Mesendoderm (in vitro differentiated cells): ENCODE results near the gene NRM.
A peak's percentile ranks its signal among the peaks of the same experiment; 100 is the strongest.

Experiments used
- DNase-seq: peaks from one replicate; pipeline ENCODE4 v3.0.0; 2013
- H2AK5ac ChIP-seq: 2 replicates; pipeline ENCODE4 v1.6.1; 2013; ENCODE audit warnings: low read length, inconsistent platforms
- H2BK120ac ChIP-seq: 2 replicates; pipeline ENCODE4 v1.6.1; 2013; ENCODE audit warnings: low read depth, mild to moderate bottlenecking, low read length, moderate library complexity, mixed read lengths
- H2BK15ac ChIP-seq: replicated peaks from 2 replicates; pipeline ENCODE4 v1.6.1; 2013; ENCODE audit warnings: low read depth, mild to moderate bottlenecking, moderate library complexity
- H2BK5ac ChIP-seq: 2 replicates; pipeline ENCODE4 v1.6.1; 2013; ENCODE audit warnings: low read length, inconsistent platforms
- H3K18ac ChIP-seq: 2 replicates; pipeline ENCODE4 v1.6.1; 2013; ENCODE audit warnings: mild to moderate bottlenecking, low read length, mixed read lengths
- H3K23ac ChIP-seq: one replicate; pipeline ENCODE4 v1.6.1; 2013; ENCODE audit warnings: low read length
- H3K27ac ChIP-seq: 2 replicates; pipeline ENCODE4 v1.5.1; 2013; ENCODE audit warnings: low read depth, mild to moderate bottlenecking, inconsistent platforms, low read length, moderate library complexity
- H3K27me3 ChIP-seq: 2 replicates; pipeline ENCODE4 v1.6.1; 2013; ENCODE audit warnings: low read length, control low read depth, mild to moderate bottlenecking, inconsistent platforms; ENCODE audit not compliant: insufficient read depth, poor library complexity
- H3K36me3 ChIP-seq: 2 replicates; pipeline ENCODE4 v1.6.1; 2013; ENCODE audit warnings: low read length, inconsistent platforms; ENCODE audit not compliant: control insufficient read depth, insufficient read depth
- H3K4ac ChIP-seq: one replicate; pipeline ENCODE4 v1.6.1; 2013; ENCODE audit warnings: low read depth, mild to moderate bottlenecking, low read length, moderate library complexity
- H3K4me1 ChIP-seq: 2 replicates; pipeline ENCODE4 v1.6.1; 2013; ENCODE audit warnings: low read depth, low read length, inconsistent platforms; ENCODE audit not compliant: control insufficient read depth
- H3K4me2 ChIP-seq: 2 replicates; pipeline ENCODE4 v1.6.1; 2013; ENCODE audit warnings: low read length
- H3K4me3 ChIP-seq: 2 replicates; pipeline ENCODE4 v1.5.1; 2013; ENCODE audit warnings: mild to moderate bottlenecking, low read length
- H3K56ac ChIP-seq: one replicate; pipeline ENCODE4 v1.6.1; 2013; ENCODE audit warnings: low read length
- H3K79me1 ChIP-seq: 2 replicates; pipeline ENCODE4 v1.6.1; 2013; ENCODE audit warnings: low read length, inconsistent platforms
- H3K79me2 ChIP-seq: 2 replicates; pipeline ENCODE4 v1.6.1; 2013; ENCODE audit warnings: mild to moderate bottlenecking, low read length; ENCODE audit not compliant: control insufficient read depth, insufficient read depth
- H3K9ac ChIP-seq: 2 replicates; pipeline ENCODE4 v1.6.1; 2013; ENCODE audit warnings: low read length, inconsistent platforms
- H4K5ac ChIP-seq: one replicate; pipeline ENCODE4 v1.6.1; 2013; ENCODE audit warnings: low read length
- H4K8ac ChIP-seq: one replicate; pipeline ENCODE4 v1.6.1; 2013; ENCODE audit warnings: low read depth, mild to moderate bottlenecking, control low read depth, low read length, moderate library complexity
- WGBS: extraction: QIAGEN DNeasy Blood & Tissue Kit; methylation state at CpG from one replicate; pipeline ENCODE4 v1.1.7; 2013; ENCODE audit warnings: low lambda C conversion rate, missing lambda C conversion rate; ENCODE audit not compliant: insufficient coverage; ENCODE audit errors: extremely low coverage; 5-methylcytosine and 5-hydroxymethylcytosine counted together

NRM gene

GRCh38 chr6:30647242-30648116 is 43.3 kb downstream of the NRM start:
- Histone ChIP-seq H3K36me3 (peaks cover 5% of the 10 kb centered on the region), H3K27ac (peak overlapping the region; percentile 74), H2AK5ac (no peak overlapping the region), H3K4me2 (peak overlapping the region; percentile 91), H2BK5ac (no peak overlapping the region), H3K4ac (peak overlapping the region; percentile 41), H4K8ac (no peak overlapping the region), H3K23ac (peak overlapping the region; percentile 45), H3K9ac (peak overlapping the region; percentile 97), H2BK120ac (no peak overlapping the region), H3K79me2 (peaks cover 16% of the 10 kb centered on the region), H3K27me3 (no peaks in the 10 kb centered on the region), H3K56ac (peak overlapping the region; percentile 99), H3K4me3 (peak overlapping the region; percentile 91), H3K4me1 (peaks cover 2% of the 10 kb centered on the region), H2BK15ac (no peak overlapping the region), H3K18ac (peak overlapping the region; percentile 98), H3K79me1 (peaks cover 16% of the 10 kb centered on the region), H4K5ac (no peak overlapping the region)
- WGBS, result no CpG with 5 or more reads among the region's 78 CpGs
- peak; percentile 76 for DNase-seq

- no CpG with 5 or more reads among the region's 37 CpGs for WGBS
Measured at GRCh38 chr6:30646450-30647241, 44.1 kb downstream of the NRM start, which contains the start of gene C6orf136. TSS of gene C6orf136 (plus strand) at chr6:30647133. CDS start at chr6:30647232, 99 bp downstream.

DNA sequence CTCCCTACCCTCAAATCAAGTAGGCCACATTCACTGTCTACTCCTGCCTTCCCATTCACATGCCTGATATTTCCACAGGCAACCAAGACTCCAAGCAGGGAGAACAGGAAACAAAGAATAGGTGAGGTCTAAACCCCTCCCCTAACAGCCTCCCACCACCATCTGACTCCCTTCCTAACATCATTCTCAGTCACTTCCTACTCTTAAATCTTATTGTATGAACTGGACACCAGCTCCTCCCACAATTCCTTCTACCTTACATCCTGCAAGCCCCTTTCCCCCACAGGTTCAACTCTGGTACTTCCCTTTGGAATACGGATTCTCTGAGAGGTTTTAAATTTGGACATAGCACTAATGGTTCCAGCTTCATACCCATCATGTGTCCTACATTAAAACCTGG is 44.8 kb downstream of the NRM start:
- no peak overlapping the region for H3K4me3 ChIP-seq
- peaks cover 16% of the 10 kb centered on the region for H3K79me2 ChIP-seq
- no peak overlapping the region for H4K5ac ChIP-seq
- peaks cover 16% of the 10 kb centered on the region for H3K79me1 ChIP-seq
- no peak overlapping the region for H4K8ac ChIP-seq
- H2BK15ac ChIP-seq, result no peak overlapping the region
- peak overlapping the region; percentile 61 for H3K4me2 ChIP-seq
- no peak overlapping the region for H3K23ac ChIP-seq
- no peak overlapping the region for H2AK5ac ChIP-seq
- no peak overlapping the region for H2BK5ac ChIP-seq
- H3K9ac ChIP-seq, result peak overlapping the region; percentile 57
- no peak overlapping the region for H2BK120ac ChIP-seq
- H3K4me1 ChIP-seq, result peaks cover 2% of the 10 kb centered on the region
- no peak overlapping the region for H3K4ac ChIP-seq
- H3K56ac ChIP-seq, result peak overlapping the region; percentile 74
- no peak overlapping the region for H3K27ac ChIP-seq
- no peaks in the 10 kb centered on the region for H3K27me3 ChIP-seq
- no CpG with 5 or more reads among the region's 1 CpG for WGBS
- H3K36me3 ChIP-seq, result peaks cover 7% of the 10 kb centered on the region
- DNase-seq, result no peak
- no peak overlapping the region for H3K18ac ChIP-seq

More at GRCh38 chr6:30646450-30647241, 44.1 kb downstream of the NRM start, which contains the start of gene C6orf136:
- peak within 1 kb of the TSS; percentile 97 for H3K9ac ChIP-seq
- no peak within 1 kb of the TSS for H2BK120ac ChIP-seq
- H3K23ac ChIP-seq, result peak within 1 kb of the TSS; percentile 45
- H3K4me1 ChIP-seq, result peaks cover 2% of the 10 kb centered on the region
- DNase-seq, result peak; percentile 95
- no peak within 1 kb of the TSS for H2BK15ac ChIP-seq
- peak within 1 kb of the TSS; percentile 99 for H3K56ac ChIP-seq
- H3K27ac ChIP-seq, result peak within 1 kb of the TSS; percentile 74
- no peak within 1 kb of the TSS for H2BK5ac ChIP-seq
- peaks cover 16% of the 10 kb centered on the region for H3K79me1 ChIP-seq
- H3K4me2 ChIP-seq, result peak within 1 kb of the TSS; percentile 91
- H2AK5ac ChIP-seq, result no peak within 1 kb of the TSS
- H3K4ac ChIP-seq, result peak within 1 kb of the TSS; percentile 41
- H3K36me3 ChIP-seq, result peaks cover 5% of the 10 kb centered on the region
- peak within 1 kb of the TSS; percentile 91 for H3K4me3 ChIP-seq
- H3K27me3 ChIP-seq, result no peaks in the 10 kb centered on the region
- H3K79me2 ChIP-seq, result peaks cover 16% of the 10 kb centered on the region
- H3K18ac ChIP-seq, result peak within 1 kb of the TSS; percentile 98
- no peak within 1 kb of the TSS for H4K8ac ChIP-seq
- no peak within 1 kb of the TSS for H4K5ac ChIP-seq

- H3K23ac ChIP-seq, result no peak overlapping the region
- no CpG with 5 or more reads among the region's 5 CpGs for WGBS
- no peak overlapping the region for H3K56ac ChIP-seq
- H3K4ac ChIP-seq, result no peak overlapping the region
- no peak overlapping the region for H2BK5ac ChIP-seq
- no peak overlapping the region for H3K4me2 ChIP-seq
- no peak overlapping the region for H4K5ac ChIP-seq
- H3K79me1 ChIP-seq, result peaks cover 16% of the 10 kb centered on the region
- no peak overlapping the region for H2AK5ac ChIP-seq
- DNase-seq, result no peak
- no peak overlapping the region for H3K9ac ChIP-seq
- H4K8ac ChIP-seq, result no peak overlapping the region
- no peak overlapping the region for H2BK15ac ChIP-seq
- H3K79me2 ChIP-seq, result peaks cover 16% of the 10 kb centered on the region
- H3K4me1 ChIP-seq, result peaks cover 2% of the 10 kb centered on the region
- no peak overlapping the region for H3K27ac ChIP-seq
- H3K18ac ChIP-seq, result no peak overlapping the region
- no peak overlapping the region for H3K4me3 ChIP-seq
- H3K36me3 ChIP-seq, result peaks cover 7% of the 10 kb centered on the region
- no peak overlapping the region for H2BK120ac ChIP-seq
- H3K27me3 ChIP-seq, result no peaks in the 10 kb centered on the region
Measured at GRCh38 chr6:30644769-30645168, 46.0 kb downstream of the NRM start.

GRCh38 chr6:30643656-30644055 is 47.1 kb downstream of the NRM start:
- no peak overlapping the region for H3K18ac ChIP-seq
- H2AK5ac ChIP-seq, result no peak overlapping the region
- H3K4me1 ChIP-seq, result peaks cover 2% of the 10 kb centered on the region
- no peak overlapping the region for H2BK15ac ChIP-seq
- H3K79me2 ChIP-seq, result peaks cover 16% of the 10 kb centered on the region
- no peak overlapping the region for H4K5ac ChIP-seq
- no peak overlapping the region for H2BK120ac ChIP-seq
- no peak overlapping the region for H4K8ac ChIP-seq
- H3K27me3 ChIP-seq, result no peaks in the 10 kb centered on the region
- no peak overlapping the region for H3K9ac ChIP-seq
- H3K4me3 ChIP-seq, result no peak overlapping the region
- no peak overlapping the region for H3K4me2 ChIP-seq
- no peak overlapping the region for H3K27ac ChIP-seq
- peaks cover 7% of the 10 kb centered on the region for H3K36me3 ChIP-seq
- no peak overlapping the region for H3K23ac ChIP-seq
- H3K4ac ChIP-seq, result no peak overlapping the region
- H3K79me1 ChIP-seq, result peaks cover 13% of the 10 kb centered on the region
- no peak overlapping the region for H2BK5ac ChIP-seq
- no peak for DNase-seq
- no peak overlapping the region for H3K56ac ChIP-seq
- no CpG with 5 or more reads among the region's 2 CpGs for WGBS
